ENCODE results near the gene MRPS6.

MRPS6 gene

DNA sequence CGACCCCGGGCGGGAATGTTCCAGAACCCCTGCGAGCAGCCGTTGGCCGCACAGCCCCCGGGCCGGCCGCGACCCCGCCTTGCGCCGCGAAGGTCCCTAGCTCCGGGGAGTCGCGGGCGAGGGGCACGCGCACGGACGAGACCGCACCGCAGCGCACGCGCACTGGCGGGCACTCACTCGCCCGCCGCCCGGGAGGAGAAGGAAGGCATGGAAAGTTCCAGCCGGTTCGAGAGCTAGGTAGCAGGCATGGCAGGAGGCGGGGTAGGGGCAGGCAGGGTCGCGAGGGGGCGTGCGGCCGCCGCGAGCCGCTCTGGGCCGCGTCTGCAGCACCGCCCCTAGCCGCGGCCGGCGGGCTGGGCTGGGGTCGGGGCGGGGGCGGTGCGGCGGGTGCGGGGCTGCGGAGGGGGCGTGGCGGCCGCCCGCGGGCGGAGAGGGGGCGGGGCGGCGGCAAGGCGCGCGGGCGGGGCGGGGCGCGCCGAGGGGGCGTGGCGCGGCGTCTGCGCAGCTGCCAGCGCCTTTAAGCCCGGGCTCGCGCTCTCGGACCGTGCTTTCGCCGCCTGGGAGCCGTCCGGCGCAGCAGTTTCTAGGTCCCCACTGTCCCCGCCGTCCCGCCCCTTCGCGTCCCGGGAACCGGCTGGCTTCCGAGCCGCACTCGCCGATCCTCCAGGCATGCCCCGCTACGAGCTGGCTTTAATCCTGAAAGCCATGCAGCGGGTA is at the start of gene MRPS6, which contains the start of gene SLC5A3:
Gene MRPS6 (plus strand): TSS at position 547 of the 717 bp plus-strand sequence. CDS start 123 bp downstream, at position 670.
Gene SLC5A3 (plus strand): TSS at position 547 of the 717 bp plus-strand sequence. CDS start 21,621 bp downstream, outside the sequence.
- H3K4me3 ChIP-seq (ENCODE audit: low read depth, low read length) = peak within 1 kb of the TSS; percentile 81
- peak; percentile 88 for DNase-seq (ENCODE audit: low read depth)
- TF ChIP-seq MYC (IDR thresholded peaks at IDR 0.05; ENCODE audit: low read depth, low read length) = peak; percentile 45
- TF ChIP-seq, protein P1, sequence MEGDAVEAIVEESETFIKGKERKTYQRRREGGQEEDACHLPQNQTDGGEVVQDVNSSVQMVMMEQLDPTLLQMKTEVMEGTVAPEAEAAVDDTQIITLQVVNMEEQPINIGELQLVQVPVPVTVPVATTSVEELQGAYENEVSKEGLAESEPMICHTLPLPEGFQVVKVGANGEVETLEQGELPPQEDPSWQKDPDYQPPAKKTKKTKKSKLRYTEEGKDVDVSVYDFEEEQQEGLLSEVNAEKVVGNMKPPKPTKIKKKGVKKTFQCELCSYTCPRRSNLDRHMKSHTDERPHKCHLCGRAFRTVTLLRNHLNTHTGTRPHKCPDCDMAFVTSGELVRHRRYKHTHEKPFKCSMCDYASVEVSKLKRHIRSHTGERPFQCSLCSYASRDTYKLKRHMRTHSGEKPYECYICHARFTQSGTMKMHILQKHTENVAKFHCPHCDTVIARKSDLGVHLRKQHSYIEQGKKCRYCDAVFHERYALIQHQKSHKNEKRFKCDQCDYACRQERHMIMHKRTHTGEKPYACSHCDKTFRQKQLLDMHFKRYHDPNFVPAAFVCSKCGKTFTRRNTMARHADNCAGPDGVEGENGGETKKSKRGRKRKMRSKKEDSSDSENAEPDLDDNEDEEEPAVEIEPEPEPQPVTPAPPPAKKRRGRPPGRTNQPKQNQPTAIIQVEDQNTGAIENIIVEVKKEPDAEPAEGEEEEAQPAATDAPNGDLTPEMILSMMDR (IDR thresholded peaks at IDR 0.05; ENCODE audit: low read depth, low read length) = no peak
- TF ChIP-seq POLR2A (IDR thresholded peaks at IDR 0.05; ENCODE audit: extremely low read depth, insufficient read length) = peak; percentile 71
- TF ChIP-seq, protein P2, sequence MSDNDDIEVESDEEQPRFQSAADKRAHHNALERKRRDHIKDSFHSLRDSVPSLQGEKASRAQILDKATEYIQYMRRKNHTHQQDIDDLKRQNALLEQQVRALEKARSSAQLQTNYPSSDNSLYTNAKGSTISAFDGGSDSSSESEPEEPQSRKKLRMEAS (IDR thresholded peaks at IDR 0.05; ENCODE audit: low read depth, low read length) = peak; percentile 38

DNA sequence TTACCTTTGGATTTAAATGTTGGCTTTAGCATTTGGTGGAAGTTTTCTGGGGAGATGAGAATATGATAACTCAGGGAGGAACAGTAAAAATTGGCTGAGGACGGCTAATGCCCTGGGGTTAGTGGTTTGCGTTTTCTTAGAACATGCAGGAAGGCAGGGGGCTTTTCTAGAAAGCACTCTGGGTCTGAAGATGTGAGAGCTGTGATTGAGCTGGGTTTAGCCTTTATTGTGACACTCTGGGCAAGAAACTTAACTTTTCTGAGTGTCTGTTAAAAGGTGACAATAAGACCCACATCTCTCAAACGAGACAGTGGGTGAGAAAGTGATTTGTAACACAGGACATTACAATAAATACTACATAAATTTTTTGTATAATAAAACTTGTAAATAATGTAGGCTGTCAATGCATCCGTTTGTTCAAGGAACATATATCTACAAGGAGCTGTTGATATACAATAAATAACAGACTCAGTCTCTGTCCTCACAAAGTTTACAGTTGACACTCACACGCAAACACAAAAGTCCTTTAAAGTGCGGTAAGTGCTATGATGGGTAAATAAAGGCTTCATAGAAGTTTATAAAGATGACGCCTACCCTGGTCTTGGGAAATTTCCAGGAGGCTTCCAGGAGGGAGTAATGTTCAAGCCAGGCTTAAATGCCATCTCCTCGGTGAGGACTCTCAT is 49.5 kb upstream of the MRPS6 start:
- no peak overlapping the region for H3K4me3 ChIP-seq (ENCODE audit: low read depth, low read length)
- TF ChIP-seq, protein P1 (IDR thresholded peaks at IDR 0.05; ENCODE audit: low read depth, low read length) = no peak
- no peak for TF ChIP-seq POLR2A (IDR thresholded peaks at IDR 0.05; ENCODE audit: extremely low read depth, insufficient read length)
- no peak for TF ChIP-seq MYC (IDR thresholded peaks at IDR 0.05; ENCODE audit: low read depth, low read length)
- TF ChIP-seq, protein P2 (IDR thresholded peaks at IDR 0.05; ENCODE audit: low read depth, low read length) = no peak
- no peak for DNase-seq (ENCODE audit: low read depth)

DNA sequence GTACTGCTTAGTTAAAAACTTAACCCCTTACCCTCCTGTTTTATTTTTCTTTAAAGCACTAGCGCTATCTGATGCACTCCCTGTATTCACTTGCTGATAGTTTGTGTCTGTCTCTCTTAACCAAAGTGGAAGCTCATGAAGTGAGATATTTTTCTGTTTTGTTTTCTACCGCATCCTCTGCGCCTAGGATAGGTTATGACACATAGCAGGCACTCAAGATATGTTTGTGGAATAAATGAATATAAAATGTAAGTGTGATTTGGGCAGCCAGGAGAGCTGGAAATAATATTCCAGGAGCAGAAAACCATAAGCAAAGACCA is 49.0 kb upstream of the MRPS6 start:
- no peak for DNase-seq (ENCODE audit: low read depth)
- no peak overlapping the region for H3K4me3 ChIP-seq (ENCODE audit: low read depth, low read length)
- TF ChIP-seq MYC (IDR thresholded peaks at IDR 0.05; ENCODE audit: low read depth, low read length) (no peak), POLR2A (IDR thresholded peaks at IDR 0.05; ENCODE audit: extremely low read depth, insufficient read length) (no peak)
- TF ChIP-seq, protein P1 (IDR thresholded peaks at IDR 0.05; ENCODE audit: low read depth, low read length) = no peak
- TF ChIP-seq, protein P2 (IDR thresholded peaks at IDR 0.05; ENCODE audit: low read depth, low read length) = no peak

DNA sequence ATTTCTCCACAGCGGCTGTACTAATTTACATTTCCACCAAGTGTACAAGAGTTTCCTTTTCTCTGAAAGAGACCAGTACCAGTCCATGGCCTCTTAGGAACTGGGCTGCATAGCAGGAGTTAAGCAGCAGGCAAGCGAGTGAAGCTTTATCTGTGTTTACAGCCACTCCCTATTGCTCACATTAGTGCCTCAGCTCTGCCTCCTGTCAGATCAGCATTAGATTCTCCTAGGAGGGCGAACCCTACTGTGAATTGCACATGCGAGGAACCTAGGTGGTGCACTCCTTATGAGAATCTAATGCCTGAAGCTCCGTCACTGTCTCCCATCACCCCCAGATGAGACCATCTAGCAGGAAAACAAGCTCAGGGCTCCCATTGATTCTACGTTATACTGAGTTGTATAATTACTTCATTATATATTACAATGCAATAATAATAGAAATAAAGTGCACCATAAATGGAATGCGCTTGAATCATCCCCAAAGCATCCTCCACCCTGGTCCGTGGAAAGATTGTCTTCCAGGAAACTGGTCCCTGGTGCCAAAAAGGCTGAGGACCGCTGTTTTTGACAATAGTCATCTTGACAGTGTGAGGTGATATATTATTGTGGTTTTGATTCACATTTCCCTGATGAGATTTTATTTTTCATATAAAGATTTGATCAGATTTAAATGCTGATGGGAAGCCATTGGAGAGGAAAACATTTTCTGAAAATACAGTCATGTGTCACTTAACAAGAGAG is 45.5 kb upstream of the MRPS6 start:
- no peak for DNase-seq (ENCODE audit: low read depth)
- H3K4me3 ChIP-seq (ENCODE audit: low read depth, low read length) = no peak overlapping the region
- TF ChIP-seq, protein P2 (IDR thresholded peaks at IDR 0.05; ENCODE audit: low read depth, low read length) = no peak
- TF ChIP-seq, protein P1 (IDR thresholded peaks at IDR 0.05; ENCODE audit: low read depth, low read length) = no peak
- no peak for TF ChIP-seq MYC (IDR thresholded peaks at IDR 0.05; ENCODE audit: low read depth, low read length)
- TF ChIP-seq POLR2A (IDR thresholded peaks at IDR 0.05; ENCODE audit: extremely low read depth, insufficient read length) = no peak

DNA sequence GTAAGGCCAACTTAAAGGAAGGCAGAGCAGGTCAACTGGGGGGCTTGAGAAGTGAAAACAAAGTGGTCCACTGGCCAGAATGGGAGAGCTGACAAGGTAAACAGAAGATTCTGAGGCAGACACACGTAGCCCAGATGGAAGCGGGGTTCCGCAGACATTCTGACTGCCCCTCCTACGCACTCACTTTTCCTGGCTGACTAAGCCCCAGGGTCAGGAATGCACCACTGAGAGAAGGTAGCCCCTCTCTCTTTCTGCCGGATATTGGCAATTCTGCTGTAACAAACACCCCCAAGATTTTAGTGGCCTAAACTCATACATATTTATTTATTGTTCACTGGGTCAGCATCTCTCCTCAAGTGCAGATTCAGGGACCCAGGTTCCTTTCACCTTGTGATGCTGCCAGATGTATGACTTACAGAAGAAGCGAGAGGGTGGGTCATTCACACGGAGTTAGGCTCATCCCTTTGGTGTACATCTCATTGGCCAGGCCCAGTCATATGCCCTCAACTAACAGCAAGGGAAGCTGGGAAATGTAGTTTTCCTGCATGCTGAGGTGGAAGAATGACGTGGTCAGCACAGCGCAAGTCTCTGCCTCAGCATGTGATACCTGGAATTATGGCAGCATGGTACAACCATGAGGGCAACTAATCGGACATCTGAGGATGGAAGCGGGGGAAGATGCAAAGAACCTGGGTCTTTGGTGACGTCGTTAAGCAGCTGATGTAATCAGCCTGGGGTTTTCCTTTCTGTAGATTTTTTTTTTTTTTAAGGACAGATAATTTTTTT is 43.4 kb upstream of the MRPS6 start:
- TF ChIP-seq, protein P2 (IDR thresholded peaks at IDR 0.05; ENCODE audit: low read depth, low read length) = peak; percentile 47; the same call in 1 of the 2 replicates
- no peak for TF ChIP-seq MYC (IDR thresholded peaks at IDR 0.05; ENCODE audit: low read depth, low read length)
- H3K4me3 ChIP-seq (ENCODE audit: low read depth, low read length) = no peak overlapping the region
- peak; percentile 33 for DNase-seq (ENCODE audit: low read depth)

Data from NB4 (cell line).